ENCODE data around the gene REG1B.
"Not testable (repeated sequence)": the region's sequence is repeated elsewhere in the genome, so short reads cannot be mapped to it uniquely, and the experiment has no call there.

REG1B gene

DNA sequence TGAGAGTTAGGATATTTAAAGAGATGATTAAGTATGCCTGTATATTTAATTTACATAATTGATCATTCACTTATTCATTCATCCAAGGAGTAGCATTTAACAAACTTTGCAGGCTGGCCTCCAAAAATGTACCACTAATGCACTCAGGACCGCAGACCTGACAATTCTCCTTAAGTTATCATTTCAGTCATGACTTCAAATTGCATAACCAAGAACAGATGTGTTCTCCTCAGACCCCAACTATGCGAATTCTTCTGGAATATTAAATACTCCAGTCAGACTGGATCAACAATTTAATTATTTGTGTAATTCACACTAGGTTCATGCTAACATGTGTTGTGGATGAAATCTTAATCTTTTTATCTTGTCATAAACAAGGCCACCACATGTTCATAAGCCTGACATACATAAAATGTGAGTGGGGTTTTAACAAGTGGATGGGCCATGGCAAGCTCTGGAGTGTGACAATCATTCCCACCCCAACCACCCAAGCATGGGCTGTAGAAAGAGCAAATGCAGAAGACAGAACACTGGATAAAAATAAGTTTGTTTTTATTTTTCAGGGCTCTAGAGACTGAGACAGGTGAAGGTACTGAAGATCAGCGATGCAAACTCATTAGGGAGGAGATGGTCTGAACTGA, 3.2 kb downstream of the REG1B start:
- H3K27ac ChIP-seq (ENCODE audit: low read depth, low read length): no peak overlapping the region
- no peak overlapping the region for H3K4me3 ChIP-seq (ENCODE audit: low read depth, low read length)
- H3K27me3 ChIP-seq (ENCODE audit: control insufficient read depth, insufficient read depth, low read length): no peaks in the 10 kb centered on the region
- no peaks in the 10 kb centered on the region for H3K4me1 ChIP-seq (ENCODE audit: control insufficient read depth, insufficient read depth, low read length)
- no peaks in the 10 kb centered on the region for H3K36me3 ChIP-seq (ENCODE audit: control insufficient read depth, insufficient read depth, low read length)
- H3K9me3 ChIP-seq (ENCODE audit: control insufficient read depth, insufficient read depth, low read length): no peaks in the 10 kb centered on the region
- H3K9ac ChIP-seq (ENCODE audit: low read depth, low read length): no peak overlapping the region

DNA sequence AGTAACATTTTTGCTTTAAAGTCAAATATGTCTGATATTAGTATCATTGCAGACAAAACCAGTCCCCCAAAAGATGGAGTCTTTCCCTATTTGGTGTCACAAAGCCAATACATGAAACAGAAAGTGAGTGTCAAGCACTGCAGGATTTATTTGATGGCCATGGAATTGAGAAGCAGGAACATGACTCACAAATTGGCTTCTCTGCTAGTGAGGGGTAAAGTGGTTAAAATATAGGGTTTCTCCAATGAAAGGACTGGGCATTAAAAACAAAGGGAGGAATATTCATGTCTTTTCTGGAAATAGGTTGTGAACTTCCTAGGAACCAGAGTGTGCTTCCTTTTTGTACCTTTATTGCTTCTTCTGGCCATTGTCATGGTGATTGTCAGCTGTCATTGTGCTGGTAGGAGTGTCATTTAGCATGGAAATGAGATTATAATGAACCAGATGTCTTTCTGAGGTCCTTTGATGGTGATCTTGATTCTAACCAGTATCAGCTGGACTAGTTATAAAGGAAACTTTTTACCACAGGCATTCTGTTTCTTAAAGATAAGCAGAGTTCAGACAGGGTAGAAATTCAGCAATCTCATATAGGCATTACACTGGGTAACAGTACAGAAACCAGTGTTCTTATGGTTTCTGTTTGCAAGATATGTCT, 4.1 kb downstream of the REG1B start:
- H3K4me3 ChIP-seq (ENCODE audit: low read depth, low read length): no peak overlapping the region
- H3K9ac ChIP-seq (ENCODE audit: low read depth, low read length): no peak overlapping the region
- no peak overlapping the region for H3K27ac ChIP-seq (ENCODE audit: low read depth, low read length)
- no peaks in the 10 kb centered on the region for H3K4me1 ChIP-seq (ENCODE audit: control insufficient read depth, insufficient read depth, low read length)
- H3K9me3 ChIP-seq (ENCODE audit: control insufficient read depth, insufficient read depth, low read length): no peaks in the 10 kb centered on the region
- no peaks in the 10 kb centered on the region for H3K36me3 ChIP-seq (ENCODE audit: control insufficient read depth, insufficient read depth, low read length)
- no peaks in the 10 kb centered on the region for H3K27me3 ChIP-seq (ENCODE audit: control insufficient read depth, insufficient read depth, low read length)

DNA sequence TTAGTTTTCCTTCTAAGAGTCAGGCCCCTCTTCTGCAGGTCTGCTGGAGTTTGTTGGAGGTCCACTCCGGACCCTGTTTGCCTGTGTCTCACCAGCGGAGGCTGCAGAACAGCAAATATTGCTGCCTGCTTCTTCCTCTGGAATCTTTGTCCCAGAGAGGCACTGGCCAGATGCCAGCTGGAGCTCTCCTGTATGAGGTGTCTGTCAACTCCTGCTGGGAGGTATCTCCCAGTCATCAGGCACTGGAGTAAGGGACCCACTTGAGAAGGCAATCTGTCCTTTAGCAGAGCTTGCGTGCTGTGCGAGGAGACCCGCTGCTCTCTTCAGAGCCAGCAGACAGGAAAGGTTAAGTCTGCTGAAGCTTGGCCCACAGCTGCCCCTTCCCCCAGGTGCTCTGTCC, 4.8 kb downstream of the REG1B start:
- Histone ChIP-seq H3K9ac (ENCODE audit: low read depth, low read length) (no peak overlapping the region), H3K4me3 (ENCODE audit: low read depth, low read length) (no peak overlapping the region), H3K4me1 (ENCODE audit: control insufficient read depth, insufficient read depth, low read length) (no peaks in the 10 kb centered on the region), H3K9me3 (ENCODE audit: control insufficient read depth, insufficient read depth, low read length) (no peaks in the 10 kb centered on the region), H3K36me3 (ENCODE audit: control insufficient read depth, insufficient read depth, low read length) (no peaks in the 10 kb centered on the region), H3K27ac (ENCODE audit: low read depth, low read length) (no peak overlapping the region), H3K27me3 (ENCODE audit: control insufficient read depth, insufficient read depth, low read length) (no peaks in the 10 kb centered on the region)

DNA sequence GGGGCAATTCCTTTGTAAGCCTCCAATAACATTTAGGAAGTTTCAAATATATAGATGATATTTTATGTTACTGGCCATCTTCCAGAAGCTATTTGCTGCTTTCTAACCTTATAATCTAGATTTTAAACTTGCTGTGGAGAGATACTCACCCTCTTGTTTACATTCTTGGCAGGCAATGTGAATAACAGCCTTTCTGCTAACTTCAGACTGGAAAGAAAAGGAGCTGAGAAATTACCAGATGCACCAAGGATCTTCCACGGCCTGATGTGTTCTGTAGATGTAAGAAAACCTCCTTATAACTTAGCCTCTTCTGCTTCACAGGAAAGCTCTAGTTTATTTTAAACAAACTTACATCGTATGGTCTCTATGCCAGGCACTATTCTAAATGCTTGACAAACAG, 16.7 kb downstream of the REG1B start:
- H3K27me3 ChIP-seq (ENCODE audit: control insufficient read depth, insufficient read depth, low read length): no peaks in the 10 kb centered on the region
- H3K27ac ChIP-seq (ENCODE audit: low read depth, low read length): no peak overlapping the region
- H3K4me3 ChIP-seq (ENCODE audit: low read depth, low read length): no peak overlapping the region
- no peak overlapping the region for H3K9ac ChIP-seq (ENCODE audit: low read depth, low read length)
- H3K36me3 ChIP-seq (ENCODE audit: control insufficient read depth, insufficient read depth, low read length): no peaks in the 10 kb centered on the region
- H3K4me1 ChIP-seq (ENCODE audit: control insufficient read depth, insufficient read depth, low read length): no peaks in the 10 kb centered on the region
- H3K9me3 ChIP-seq (ENCODE audit: control insufficient read depth, insufficient read depth, low read length): no peaks in the 10 kb centered on the region

DNA sequence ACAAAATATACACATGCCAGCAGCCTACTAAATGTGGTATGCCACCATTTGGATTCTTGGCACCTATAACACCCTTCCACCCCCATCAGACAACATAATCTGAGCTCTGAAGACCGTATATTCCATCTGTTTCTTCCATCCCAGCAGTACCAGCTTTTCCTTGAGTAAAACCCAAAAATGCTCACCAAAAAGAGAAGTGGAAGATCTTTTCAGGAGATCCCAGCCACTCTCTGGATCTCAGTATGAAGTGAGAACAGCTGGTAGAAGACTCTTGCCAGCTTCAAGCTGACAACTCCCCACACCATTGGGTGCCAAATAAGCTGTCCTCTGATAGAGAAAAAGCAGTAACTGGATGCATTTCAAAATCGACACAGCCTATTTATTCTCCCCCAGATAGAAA, 22.6 kb downstream of the REG1B start:
- no peaks in the 10 kb centered on the region for H3K9me3 ChIP-seq (ENCODE audit: control insufficient read depth, insufficient read depth, low read length)
- no peaks in the 10 kb centered on the region for H3K4me1 ChIP-seq (ENCODE audit: control insufficient read depth, insufficient read depth, low read length)
- H3K27ac ChIP-seq (ENCODE audit: low read depth, low read length): no peak overlapping the region
- H3K36me3 ChIP-seq (ENCODE audit: control insufficient read depth, insufficient read depth, low read length): no peaks in the 10 kb centered on the region
- H3K4me3 ChIP-seq (ENCODE audit: low read depth, low read length): no peak overlapping the region
- no peaks in the 10 kb centered on the region for H3K27me3 ChIP-seq (ENCODE audit: control insufficient read depth, insufficient read depth, low read length)
- H3K9ac ChIP-seq (ENCODE audit: low read depth, low read length): no peak overlapping the region

DNA sequence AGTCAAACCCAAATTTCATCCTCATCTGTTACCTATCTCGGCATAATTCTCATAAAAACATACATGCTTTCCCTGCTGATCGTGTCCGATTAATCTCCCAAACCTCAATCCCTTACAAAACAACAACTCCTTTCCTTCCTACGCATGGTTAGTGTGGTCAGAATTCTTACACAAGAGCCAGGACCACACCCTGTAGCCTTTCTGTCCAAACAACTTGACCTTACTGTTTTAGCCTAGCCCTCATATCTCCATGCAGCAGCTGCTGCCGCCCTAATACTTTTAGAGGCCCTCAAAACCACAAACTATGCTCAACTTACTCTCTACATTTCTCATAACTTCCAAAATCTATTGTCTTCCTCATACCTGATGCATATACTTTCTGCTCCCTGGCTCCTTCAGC, 33.0 kb downstream of the REG1B start:
- H3K9ac ChIP-seq (ENCODE audit: low read depth, low read length); H3K27ac ChIP-seq (ENCODE audit: low read depth, low read length); H3K9me3 ChIP-seq (ENCODE audit: control insufficient read depth, insufficient read depth, low read length); H3K36me3 ChIP-seq (ENCODE audit: control insufficient read depth, insufficient read depth, low read length); H3K4me1 ChIP-seq (ENCODE audit: control insufficient read depth, insufficient read depth, low read length); H3K27me3 ChIP-seq (ENCODE audit: control insufficient read depth, insufficient read depth, low read length); H3K4me3 ChIP-seq (ENCODE audit: low read depth, low read length): not testable (repeated sequence)

DNA sequence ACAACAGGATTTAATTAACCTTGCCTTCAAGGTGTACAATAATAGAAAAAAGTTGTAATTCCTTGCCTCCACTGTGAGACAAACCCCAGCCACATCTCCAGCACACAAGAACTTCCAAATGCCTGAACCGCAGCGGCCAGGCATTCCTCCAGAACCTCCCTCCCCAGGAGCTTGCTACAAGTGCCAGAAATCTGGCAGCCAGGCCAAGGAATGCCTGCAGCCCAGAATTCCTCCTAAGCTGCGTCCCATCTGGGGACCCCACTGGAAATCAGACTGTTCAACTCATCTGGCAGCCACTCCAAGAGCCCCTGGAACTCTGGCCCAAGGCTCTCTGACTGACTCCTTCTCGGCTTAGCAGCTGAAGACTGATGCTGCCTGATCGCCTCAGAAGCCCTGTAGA, 34.3 kb downstream of the REG1B start:
- not testable (repeated sequence) for H3K4me3 ChIP-seq (ENCODE audit: low read depth, low read length); H3K27me3 ChIP-seq (ENCODE audit: control insufficient read depth, insufficient read depth, low read length); H3K36me3 ChIP-seq (ENCODE audit: control insufficient read depth, insufficient read depth, low read length); H3K9ac ChIP-seq (ENCODE audit: low read depth, low read length); H3K27ac ChIP-seq (ENCODE audit: low read depth, low read length); H3K4me1 ChIP-seq (ENCODE audit: control insufficient read depth, insufficient read depth, low read length); H3K9me3 ChIP-seq (ENCODE audit: control insufficient read depth, insufficient read depth, low read length)

DNA sequence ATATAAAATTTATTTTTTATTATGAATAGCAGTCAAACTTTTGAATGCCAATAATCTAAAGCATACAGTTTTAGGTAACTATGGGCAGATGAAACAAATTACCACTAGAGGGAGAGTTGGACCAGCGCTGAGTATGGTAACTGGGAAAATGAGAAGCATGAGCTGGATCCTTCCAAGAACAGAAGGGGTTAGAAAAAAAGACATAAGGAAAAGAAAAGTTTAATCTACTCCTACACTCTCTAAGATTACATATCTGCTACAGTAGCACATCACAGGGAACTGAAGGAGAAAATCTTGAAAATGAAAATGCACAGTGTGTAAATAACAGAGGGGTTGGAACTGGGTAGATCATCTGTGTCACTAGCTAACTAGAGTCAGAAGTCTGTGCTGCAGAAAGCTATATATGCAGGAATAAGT, 46.8 kb downstream of the REG1B start:
- Histone ChIP-seq H3K27ac (ENCODE audit: low read depth, low read length) (no peak overlapping the region), H3K4me1 (ENCODE audit: control insufficient read depth, insufficient read depth, low read length) (peaks cover 9% of the 10 kb centered on the region; the same call in 1 of the 2 replicates), H3K9me3 (ENCODE audit: control insufficient read depth, insufficient read depth, low read length) (no peaks in the 10 kb centered on the region), H3K9ac (ENCODE audit: low read depth, low read length) (no peak overlapping the region), H3K27me3 (ENCODE audit: control insufficient read depth, insufficient read depth, low read length) (no peaks in the 10 kb centered on the region), H3K4me3 (ENCODE audit: low read depth, low read length) (no peak overlapping the region), H3K36me3 (ENCODE audit: control insufficient read depth, insufficient read depth, low read length) (no peaks in the 10 kb centered on the region)

DNA sequence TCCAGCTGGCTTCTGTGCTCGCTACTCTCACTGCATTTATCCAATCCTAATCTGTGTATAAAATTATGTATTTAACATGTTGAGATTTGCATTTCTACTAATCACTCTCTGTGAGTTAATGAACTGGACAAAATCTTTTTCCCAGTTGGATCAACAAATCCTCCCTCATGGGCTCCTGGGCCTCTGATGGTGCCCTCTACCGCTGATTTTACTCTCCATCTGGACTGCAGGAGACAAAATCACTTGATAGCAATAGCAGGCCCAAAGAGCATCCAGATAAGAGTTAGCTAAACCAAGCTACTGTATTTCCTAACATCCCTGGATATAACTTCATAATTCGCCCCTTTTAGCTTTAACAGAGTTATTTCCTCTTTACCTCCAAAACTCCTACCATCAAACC, 47.8 kb downstream of the REG1B start:
- no peak overlapping the region for H3K9ac ChIP-seq (ENCODE audit: low read depth, low read length)
- H3K4me3 ChIP-seq (ENCODE audit: low read depth, low read length): no peak overlapping the region
- peaks cover 9% of the 10 kb centered on the region; the same call in 1 of the 2 replicates for H3K4me1 ChIP-seq (ENCODE audit: control insufficient read depth, insufficient read depth, low read length)
- H3K27me3 ChIP-seq (ENCODE audit: control insufficient read depth, insufficient read depth, low read length): no peaks in the 10 kb centered on the region
- no peak overlapping the region for H3K27ac ChIP-seq (ENCODE audit: low read depth, low read length)
- no peaks in the 10 kb centered on the region for H3K36me3 ChIP-seq (ENCODE audit: control insufficient read depth, insufficient read depth, low read length)
- H3K9me3 ChIP-seq (ENCODE audit: control insufficient read depth, insufficient read depth, low read length): no peaks in the 10 kb centered on the region
